Middle frontal gyrus (tissue), 1 donor: ENCODE data around the gene FBLN1.
"Not testable (repeated sequence)": the region's sequence is repeated elsewhere in the genome, so short reads cannot be mapped to it uniquely, and the experiment has no call there.

Experiments
- DNase-seq: peaks from one replicate; pipeline ENCODE4 v3.0.0-alpha.2; 2015; ENCODE audit warnings: low spot score; ENCODE audit errors: extremely low spot score

The FBLN1 gene

DNA sequence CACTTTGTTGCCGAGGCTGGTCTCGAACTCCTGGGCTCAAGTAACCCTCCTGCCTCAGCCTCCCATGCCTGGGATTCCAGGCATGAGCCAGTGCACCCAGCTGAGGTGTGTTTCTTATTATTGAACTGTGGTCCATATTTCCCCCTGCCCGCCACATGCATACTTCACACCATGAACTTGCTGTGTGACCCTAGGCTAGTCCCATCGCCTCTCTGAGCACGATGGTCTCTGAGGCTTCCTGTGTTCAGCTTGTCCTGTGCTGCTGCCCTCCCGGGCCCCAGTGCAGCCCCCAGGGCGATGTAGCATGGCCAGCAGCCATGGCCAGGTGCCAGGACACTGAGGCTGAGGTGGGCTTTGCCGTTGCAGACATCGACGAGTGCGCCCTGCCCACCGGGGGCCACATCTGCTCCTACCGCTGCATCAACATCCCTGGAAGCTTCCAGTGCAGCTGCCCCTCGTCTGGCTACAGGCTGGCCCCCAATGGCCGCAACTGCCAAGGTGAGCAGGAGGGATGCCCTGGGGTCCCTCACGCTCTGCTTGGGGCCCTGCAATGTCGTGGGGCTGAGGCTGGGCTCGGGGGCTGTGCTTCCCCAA is 45.7 kb downstream of the FBLN1 start:
- DNase-seq: no peak

DNA sequence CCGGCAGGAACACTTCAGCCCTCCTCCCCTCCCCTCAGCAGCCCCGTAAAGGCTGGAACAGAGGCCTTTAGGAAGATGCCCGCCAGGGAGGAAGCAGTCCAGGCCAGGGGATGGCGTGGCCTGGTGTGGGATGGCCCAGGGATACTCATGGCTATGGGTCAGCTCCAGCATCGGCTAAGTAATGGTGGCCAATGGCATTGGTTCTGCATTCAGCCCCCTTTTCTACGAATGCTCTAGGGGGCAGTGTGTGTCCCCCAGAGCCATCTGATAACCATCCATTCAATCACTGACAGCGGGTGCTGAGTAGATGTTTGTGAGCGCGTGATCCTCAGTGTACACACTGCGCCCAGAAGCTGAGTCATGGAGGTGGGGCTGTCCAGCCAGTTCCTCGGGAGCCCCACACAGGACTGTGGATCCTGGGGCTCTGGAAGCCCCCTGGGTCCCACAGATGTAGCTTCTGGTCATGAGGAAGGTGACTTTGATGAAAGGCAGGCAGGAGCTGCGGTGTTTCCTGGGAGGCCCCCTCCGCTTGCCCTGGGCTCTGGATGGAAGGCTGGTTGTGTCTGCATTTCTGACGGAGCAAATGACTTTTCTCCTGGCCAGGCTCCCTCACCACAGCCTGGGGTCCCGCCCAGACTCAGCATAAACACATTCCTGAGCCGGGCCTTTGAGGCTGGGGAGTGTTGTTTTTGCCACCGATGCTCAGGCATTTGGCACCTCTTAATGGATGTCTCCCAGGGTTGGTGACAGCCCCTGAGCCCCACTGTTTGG is 46.5 kb downstream of the FBLN1 start:
- DNase-seq: no peak

DNA sequence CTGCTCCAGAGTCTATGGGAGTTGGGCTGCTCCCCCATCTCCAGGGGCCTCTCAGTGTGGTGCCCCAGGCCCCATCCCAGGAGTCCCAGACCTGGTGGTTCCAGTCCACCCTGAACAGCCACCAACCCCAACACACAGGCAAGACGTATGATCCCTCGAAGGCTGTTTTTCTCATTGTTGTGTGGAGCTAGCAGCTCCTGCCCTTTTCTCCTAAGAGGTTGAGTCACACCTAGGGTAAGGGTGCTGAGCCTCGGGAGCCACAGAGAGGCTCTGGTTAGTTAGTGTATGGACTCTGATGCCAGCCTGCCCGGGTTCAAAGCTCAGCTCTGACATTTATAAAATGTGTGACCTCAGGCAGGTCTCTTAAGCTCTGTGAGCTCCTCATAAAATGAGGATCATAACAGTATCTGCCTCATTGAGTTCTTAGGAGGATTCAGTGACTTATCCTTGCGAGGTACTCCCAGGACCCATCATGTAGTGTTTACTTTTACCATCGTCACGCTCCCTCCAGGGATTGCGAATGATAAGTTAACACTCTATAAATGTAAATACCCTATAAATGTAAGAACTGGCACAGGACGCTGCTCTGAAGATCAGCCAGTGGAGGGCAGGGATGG is 47.2 kb downstream of the FBLN1 start:
- no peak for DNase-seq

DNA sequence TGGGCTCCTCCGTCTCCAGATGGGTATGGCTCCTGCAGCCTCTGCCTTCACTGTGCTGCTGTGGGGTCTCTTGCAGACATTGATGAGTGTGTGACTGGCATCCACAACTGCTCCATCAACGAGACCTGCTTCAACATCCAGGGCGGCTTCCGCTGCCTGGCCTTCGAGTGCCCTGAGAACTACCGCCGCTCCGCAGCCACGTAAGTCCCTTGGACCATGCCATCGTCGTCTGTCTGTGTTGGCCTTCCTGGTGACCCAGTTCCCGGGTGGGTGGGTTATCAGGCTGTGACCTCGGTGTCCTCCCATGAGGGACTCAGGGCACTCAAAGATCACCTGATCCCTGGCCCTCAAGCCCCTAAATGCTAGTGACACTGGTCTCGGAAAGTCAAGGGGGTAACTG is 47.7 kb downstream of the FBLN1 start:
- DNase-seq: no peak

DNA sequence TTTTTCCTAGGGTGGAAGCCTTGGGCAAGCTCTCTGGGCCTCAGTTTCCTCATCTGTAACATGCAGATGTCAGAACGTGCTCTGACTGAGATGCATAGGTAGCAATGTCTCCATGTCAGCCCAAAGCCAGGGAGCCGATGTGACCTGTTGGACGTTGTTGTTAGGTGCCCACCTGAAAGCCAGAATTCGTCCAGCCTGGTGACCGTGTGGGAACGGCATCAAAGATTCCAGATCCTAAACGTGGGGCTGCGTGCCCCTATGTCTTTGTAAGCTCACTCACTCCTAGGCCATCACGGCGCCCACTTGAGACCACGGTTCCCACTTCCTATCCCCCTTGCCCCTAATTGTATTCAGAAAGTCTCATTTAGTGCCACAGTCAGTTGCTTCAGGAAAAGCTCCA is 48.2 kb downstream of the FBLN1 start:
- DNase-seq: no peak

DNA sequence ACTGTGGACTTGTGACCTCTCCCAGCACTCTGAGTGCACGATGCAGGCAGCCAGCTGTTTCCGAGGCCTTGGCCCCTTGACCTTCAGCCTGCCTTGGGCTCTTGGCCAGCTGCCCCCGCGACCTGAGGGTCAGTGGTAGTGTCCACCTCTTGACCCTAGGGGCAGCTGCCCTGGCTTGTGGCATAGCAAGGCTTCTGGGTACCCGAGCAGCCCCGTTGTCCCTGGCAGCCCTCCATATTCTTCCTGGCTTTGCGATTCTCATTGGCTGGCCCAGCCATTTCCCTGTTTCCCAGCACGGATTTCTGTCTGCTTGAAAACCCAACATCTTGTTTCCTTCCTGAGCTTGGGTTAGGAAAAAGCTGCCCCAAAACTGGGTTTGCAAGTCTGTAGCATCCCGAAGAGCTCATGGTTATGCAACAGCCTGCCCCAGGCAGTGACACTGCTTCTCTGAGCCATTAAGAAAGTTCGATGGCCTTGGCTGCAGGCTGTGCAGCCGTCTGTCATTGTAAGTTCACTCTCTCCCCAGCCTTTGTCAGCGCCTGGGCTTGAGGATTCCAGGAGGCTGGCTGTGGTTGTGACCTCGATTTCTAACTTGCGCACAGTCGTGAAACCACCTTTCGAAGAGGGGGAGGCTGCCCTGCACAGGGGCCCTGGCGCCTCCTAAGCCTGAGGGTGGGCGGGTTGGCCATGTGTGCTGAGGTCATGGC is 48.8 kb downstream of the FBLN1 start:
- DNase-seq: no peak

DNA sequence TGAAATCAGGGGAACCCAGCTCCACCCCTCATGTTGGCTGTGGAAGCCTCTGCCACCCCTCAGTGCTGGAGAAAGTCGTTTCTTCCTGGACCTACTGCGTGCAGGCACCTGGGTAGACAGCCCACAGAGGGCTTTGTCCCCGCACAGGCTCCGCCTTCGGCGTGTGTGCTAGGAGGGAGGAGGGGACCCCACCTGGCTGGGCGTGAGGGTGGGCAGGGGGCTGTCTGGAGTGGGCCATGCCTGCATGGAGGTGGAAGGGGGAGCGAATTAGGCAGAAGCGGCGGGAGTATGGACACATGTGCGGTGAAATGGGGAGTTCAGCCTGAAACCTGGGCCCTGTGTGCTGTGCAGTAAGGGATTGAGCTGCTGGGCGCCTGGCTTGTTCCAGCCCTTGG is 49.3 kb downstream of the FBLN1 start:
- no peak for DNase-seq

DNA sequence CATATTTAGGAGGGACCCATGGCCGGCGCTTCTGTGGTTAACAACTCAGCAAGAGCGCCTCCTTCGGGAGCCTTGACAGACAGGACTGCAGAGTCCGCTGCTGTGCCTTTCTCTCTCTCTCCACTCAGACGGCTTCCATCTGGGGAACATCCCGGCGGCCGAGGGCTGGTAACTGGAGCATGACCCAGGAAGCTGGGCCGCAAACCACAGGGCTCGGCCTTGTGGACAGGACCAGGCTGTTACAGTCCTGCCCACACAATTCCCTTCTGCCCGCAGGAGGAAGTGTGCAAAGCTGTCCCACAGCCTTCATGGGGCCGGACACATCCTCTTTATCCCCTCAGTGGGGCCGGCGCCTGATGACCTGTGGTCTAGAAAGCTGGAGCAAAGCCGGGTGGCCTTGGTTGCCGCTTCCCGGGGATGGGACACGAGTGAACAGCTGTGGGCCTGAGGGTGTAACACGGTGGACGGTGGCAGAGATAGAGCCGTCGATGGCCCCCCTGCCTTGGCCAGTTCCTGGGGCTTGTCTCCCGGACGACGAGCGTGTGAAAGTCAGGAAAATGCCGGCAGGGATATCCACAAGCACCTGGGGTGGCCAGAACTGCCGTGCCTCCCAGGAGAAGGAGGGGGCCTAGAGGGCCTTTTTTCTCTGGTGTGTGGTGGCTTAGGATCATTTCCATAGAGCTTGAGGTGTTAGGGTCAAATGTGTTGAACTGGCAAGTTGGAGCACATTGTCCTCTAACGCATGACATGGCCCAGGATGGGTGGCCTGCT is 50.1 kb downstream of the FBLN1 start:
- DNase-seq: no peak

DNA sequence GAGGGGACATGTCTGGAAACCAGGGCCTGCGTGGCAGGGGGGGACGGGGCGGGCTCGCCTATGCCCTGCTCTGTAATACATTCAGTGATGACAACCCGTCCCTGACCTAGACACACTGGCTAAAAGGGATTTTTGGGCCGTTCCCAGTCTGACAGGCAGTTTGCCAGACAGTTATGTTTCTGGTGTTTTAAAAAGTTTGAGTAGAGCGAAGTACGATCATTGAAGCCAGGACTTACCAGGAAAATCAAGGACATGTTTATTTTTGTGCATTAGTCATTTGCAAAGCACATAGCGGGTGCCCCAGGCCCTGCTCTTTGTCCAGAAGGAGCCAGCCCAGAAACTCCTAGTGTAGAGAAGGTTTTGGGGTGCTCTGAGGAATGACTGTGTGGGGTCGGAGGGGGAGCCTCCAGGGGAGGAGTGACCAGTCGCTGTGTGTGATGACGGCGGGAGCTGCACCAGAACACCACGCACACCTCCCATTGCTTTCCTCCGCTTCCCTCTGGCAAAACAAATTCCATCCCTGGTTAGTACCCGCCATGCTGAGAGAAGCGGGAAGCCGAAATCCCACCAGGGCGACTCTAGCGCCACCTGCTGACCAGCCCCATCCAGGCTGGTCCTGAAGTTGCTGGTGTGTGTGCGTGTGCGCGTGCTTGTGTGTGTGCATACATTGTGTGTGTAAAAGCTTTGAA is 50.8 kb downstream of the FBLN1 start:
- peak; percentile 53 for DNase-seq

DNA sequence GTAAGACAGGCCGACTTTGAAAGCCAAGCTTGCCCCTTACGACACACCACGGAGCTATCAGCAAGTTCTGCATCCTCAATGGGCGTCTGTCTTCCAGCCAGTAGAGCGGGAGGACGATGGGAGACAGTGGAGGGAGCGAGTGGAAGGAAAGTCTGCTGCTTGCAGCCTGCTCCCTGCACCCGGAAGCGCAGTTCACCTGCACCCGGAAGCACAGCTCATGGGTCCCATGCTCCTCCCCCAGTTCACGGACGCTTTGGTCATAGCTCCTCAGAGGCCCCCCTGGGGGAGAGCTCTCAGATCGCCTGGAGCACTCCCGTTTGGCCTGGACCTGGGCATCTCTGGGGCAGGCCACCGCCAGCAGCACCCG is 51.3 kb downstream of the FBLN1 start:
- DNase-seq: no peak

DNA sequence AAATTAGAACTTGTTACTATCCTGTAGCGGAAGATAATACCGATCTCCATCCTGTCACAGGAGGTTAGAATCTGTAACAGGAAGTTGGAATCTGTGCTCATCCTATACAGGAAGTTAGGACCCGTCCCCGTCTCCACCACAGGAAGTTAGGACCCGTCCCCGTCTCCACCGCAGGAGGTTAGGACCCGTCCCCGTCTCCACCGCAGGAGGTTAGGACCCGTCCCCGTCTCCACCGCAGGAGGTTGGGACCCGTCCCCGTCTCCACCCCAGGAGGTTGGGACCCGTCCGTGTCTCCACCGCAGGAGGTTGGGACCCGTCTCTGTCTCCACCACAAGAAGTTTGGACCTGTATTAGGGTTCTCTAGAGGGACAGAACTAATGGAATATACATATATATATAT is 52.2 kb downstream of the FBLN1 start:
- no peak for DNase-seq

DNA sequence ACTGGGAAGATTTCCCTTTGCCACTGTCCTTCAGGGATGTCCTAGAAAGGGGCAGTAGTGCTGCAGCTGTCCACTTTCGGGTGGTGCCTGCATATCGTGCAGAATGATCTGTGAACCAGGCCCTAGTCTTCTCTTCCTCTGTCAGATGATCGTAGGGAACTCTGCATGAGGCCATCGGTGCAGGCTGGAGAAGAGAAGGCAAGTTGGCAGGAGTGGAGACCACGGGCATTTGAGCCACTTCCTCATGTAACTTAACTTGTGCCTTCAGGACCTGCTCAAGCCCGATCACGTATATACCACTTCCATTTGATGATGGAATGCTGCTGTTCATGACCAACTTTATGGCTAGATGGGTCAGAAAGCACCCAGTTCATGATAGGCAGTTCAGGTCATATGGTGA is 55.2 kb downstream of the FBLN1 start:
- DNase-seq: not testable (repeated sequence)

DNA sequence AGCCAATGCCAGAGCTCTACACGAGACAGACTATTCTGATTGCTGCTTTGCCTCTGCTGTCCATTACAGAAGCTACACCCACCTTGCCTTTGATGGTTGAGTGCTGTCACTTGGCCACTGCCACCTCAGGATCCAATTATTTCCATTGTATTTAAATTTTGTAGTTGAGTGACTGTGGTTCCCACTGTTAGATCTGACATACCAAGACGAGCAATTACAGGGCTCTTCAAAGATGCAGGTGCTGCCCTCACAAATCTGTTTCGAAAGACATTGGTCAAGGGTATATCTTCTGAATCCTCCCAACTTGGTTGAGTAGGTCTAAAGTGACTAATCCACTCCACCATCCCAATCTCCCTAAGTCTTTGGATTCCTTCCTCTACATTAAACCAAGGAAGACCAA is 57.4 kb downstream of the FBLN1 start:
- DNase-seq: not testable (repeated sequence)

DNA sequence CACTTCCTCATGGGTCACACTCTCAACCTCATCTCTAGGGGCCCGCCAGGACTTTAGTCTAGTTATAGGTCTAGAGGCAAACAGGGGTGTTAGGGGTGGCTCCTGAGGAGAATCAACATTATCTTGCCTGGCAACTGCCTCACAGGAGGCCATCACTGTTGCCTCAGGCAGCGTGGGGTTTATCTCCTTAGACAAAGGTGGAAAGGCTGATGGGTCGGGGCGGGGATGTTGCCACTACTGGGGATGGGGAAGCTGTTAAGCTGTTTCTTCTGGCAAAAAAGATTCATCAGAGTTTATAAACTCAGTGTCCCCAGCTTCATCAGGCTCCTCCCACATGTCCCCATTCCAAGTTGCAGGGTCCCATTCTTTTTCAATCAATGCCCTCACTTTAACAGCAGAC is 58.1 kb downstream of the FBLN1 start:
- not testable (repeated sequence) for DNase-seq

DNA sequence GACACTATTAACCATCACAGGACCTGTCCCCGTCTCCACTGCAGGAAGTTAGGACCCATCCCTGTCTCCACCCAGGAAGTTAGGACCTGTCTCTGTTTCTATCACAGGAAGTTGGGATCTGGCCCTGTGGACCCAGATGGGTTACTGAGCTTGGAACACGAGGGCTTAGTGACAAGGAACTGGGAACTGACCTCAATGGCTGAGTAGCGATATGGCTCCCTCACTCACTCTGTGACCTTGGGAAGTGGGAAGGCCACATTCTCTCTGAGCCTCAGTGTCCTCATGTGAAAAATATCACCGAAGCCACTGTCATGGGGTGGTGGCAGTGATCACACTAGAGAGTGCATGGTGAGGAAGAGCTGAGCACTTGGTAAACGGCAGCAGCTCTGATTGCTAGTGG is 59.4 kb downstream of the FBLN1 start:
- no peak for DNase-seq

DNA sequence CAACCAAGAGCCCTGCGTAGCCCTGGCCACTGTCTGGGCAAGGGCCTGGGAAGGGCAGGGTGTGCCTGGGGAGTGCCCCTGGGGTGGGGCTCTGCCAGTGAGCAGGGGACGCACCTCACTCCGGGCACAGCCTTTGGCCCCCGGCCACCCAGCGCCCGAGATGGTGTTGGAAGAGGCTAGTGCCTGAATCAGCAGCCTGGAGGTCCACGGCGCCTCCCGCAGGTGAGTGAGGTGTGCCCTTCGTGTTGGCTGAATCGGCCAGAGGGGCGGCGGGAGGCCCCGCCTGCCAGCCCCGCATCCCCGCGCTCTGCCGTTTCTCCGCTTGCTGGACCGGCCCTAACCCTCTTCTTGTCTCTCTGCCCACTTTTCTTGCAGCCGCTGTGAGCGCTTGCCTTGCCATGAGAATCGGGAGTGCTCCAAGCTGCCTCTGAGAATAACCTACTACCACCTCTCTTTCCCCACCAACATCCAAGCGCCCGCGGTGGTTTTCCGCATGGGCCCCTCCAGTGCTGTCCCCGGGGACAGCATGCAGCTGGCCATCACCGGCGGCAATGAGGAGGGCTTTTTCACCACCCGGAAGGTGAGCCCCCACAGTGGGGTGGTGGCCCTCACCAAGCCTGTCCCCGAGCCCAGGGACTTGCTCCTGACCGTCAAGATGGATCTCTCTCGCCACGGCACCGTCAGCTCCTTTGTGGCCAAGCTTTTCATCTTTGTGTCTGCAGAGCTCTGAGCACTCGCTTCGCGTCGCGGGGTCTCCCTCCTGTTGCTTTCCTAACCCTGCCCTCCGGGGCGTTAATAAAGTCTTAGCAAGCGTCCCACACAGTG is 60.1 kb downstream of the FBLN1 start:
- no peak for DNase-seq

DNA sequence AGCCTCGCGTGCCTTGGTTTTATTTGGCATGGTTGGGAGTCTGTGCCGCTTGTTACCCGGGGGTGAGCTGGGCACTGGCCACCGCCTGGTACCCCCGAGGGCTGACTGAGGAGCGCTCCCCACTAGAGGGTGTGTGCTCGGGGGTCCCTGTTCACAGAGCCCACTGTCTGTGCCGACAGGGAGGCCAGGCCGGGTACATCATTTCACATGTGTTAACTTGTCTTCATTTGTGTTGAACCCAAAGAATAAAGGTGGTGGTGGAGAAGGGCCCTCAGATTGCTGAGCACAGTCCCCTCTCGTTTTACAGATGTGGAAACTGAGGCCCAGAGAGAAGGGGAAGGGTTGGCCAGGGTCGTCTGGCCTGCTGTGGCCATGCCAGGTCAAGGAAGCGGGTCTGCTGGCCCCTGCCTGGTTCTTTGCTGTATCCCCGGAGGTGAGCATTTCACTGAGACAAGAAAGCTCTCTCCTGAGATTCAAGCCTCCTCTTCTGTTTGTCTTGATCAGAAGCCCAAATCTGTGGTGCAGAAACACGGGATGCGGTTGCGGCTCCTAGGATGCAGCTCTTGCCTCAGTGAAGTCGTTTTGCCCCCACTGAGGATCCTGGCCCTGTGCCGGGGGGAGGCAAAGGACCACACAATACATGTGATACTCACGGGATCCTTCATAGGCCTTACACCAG is 60.8 kb downstream of the FBLN1 start:
- DNase-seq: no peak

DNA sequence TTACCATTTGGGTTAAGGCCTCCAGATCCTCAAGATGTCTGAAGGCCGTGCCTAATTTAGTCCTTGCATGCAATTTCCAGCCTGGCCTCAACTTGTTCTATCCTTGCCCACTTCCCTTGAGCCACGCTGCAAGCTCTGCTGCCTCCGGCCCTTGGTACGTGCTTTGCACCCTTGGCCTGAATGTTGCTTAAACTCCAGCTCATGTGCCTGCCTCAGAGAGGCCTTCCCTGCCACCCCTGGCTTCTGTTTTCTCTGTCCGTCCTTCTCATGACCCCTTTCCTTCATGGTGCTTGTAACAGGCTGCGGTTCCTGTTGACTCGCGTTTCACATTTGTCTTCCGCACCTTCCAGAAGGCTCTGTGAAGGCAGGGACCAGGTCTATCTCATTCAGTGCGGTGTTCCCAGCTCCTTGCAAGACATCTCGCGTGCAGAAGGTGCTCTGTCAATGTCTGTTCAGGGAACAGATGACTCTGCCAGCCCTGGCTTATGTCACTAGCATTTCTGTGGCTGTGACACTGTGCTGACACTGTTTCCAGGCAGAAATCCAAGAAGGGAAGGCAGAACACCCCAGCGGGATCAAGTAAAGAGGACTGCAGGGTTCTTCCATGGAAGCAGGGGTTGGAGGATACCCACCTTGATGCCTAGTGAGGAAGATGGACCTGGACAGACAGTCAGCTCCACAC is 61.8 kb downstream of the FBLN1 start:
- DNase-seq: no peak

DNA sequence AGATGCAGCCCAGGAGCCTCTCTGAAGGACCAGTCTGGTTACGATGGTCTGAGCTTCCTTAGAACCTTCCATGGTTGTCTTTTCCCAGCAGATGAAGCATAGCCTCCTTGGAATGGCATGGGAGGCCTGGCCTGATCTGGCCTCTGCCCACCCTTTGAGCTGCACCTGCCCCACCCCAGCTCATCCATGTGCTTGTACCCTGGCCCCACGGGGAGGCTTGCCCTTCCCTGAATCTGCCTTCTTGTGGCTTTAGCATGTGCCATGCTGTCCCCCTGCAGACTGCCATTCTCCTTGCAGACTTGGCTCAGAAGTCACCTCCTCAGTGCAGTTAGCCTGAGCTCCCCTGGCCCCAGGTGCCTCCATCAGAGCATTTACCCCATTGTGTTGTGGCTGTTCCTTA is 62.5 kb downstream of the FBLN1 start:
- no peak for DNase-seq
